Stomach (tissue), 4 donors: ENCODE measurements around the gene ADAM29.

ENCODE experiments used
- POLR2A ChIP-seq, 4 donors: fragments of 450-650 bp; IDR thresholded peaks; one replicate each; pipeline ENCODE4 v1.6.1; 2016; ENCODE audit warnings: antibody characterized with exemption in 4 of 4, control low read depth in 2 of 4, mild to moderate bottlenecking in 1 of 4, moderate library complexity in 1 of 4
- POLR2AphosphoS5 ChIP-seq, 3 donors: sonication (generic); formaldehyde crosslinking; IDR thresholded peaks; one replicate each; pipeline ENCODE4 v1.6.1; 2016; ENCODE audit warnings: antibody characterized with exemption in 3 of 3
- TF ChIP-seq, protein P1 (sequence below), 7 experiments: fragments of 450-650 bp in 4 of 7; fragments of 200-600 bp in 3 of 7; sonication (generic) in 3 of 7; IDR thresholded peaks; one replicate each; pipeline ENCODE4 v1.5.1; 2016 to 2019; ENCODE audit warnings: antibody characterized with exemption in 7 of 7, control low read depth in 2 of 7, mild to moderate bottlenecking in 1 of 7

DNA sequence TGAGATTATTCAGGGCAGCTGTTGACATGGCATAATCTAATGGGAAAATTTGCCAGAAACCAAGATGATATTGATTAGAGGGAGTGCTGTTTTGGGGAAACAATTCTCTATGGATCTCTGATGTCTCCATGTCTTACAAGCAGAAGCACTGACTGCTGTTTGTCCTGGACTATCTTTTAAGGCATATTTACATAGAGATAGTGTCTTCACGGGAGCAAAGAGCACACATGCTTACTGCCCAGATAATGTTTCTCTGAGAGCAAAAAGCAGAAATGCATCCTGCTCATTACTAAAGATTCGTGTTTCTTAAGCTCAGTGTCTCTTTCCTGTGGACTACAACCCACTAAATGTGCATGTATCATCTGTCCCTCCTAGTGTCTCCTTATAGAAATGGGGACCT lies 47.8 kb upstream of the ADAM29 start:
- TF ChIP-seq POLR2A (IDR thresholded peaks at IDR 0.05) (no peak), POLR2AphosphoS5 (IDR thresholded peaks at IDR 0.05) (no peak)
- TF ChIP-seq, protein P1, sequence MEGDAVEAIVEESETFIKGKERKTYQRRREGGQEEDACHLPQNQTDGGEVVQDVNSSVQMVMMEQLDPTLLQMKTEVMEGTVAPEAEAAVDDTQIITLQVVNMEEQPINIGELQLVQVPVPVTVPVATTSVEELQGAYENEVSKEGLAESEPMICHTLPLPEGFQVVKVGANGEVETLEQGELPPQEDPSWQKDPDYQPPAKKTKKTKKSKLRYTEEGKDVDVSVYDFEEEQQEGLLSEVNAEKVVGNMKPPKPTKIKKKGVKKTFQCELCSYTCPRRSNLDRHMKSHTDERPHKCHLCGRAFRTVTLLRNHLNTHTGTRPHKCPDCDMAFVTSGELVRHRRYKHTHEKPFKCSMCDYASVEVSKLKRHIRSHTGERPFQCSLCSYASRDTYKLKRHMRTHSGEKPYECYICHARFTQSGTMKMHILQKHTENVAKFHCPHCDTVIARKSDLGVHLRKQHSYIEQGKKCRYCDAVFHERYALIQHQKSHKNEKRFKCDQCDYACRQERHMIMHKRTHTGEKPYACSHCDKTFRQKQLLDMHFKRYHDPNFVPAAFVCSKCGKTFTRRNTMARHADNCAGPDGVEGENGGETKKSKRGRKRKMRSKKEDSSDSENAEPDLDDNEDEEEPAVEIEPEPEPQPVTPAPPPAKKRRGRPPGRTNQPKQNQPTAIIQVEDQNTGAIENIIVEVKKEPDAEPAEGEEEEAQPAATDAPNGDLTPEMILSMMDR (IDR thresholded peaks at IDR 0.05) = no peak
